ENCODE measurements around the gene PSME2.

Gene PSME2

DNA sequence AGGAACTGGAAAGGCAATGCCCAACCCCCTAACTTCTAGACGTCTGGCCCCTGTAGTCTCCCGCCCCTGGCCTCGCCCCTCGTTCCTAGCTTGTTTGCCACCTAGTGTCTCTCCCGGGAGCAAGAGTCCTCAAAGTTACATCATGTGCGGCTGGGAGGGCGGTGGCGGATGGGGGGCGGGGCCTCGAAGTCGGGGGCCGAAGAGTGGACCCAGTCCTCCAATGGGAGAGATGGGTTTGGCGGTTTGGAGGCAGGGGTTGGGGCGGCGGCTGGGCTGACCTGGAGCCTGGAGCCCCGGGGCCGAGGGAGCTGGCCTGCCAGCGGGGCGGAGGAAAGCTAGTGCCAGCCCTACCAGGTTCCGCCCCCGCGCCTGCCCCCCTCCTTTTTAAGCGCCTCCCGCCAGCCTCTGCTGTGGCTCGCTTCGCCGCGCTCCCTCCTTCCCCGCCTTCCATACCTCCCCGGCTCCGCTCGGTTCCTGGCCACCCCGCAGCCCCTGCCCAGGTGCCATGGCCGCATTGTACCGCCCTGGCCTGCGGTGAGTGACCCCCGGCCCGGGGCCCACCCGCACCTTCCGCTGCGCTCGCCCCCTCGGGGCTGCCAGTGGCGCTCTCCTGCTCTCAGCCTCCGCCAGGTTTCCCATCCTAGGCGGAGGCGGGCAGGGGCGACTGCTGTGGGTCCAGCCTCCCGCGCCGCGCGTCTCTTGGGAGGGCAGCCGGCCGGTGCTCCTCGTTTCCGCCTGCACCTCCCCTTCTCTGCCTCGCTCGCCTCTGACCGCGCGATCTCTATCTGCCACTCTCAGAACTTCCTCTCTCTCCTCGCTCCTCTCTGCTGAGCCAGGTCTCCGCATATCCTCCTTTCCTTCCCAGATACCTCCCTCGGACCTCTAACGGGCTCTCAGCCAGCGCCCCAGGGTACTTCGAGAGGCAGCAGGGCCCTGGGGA lies 52.2 kb downstream of the PSME2 start, which contains the start of gene PCK2:
TSS of gene PCK2 (plus strand) at position 411 of the 940 bp plus-strand sequence. CDS start at position 506, 95 bp downstream.
- peak; percentile 85 to 89 for DNase-seq (ENCODE audit: low read depth in 2 of 2)
